Measurements from ENCODE around the gene FXYD3. TPM values are rescaled to one million over a fixed set of nuclear protein-coding genes. Genes with fewer than 3 reads are reported as not detected.

The FXYD3 gene
- total RNA-seq, 6 experiments from 2014 or later: 1.0 TPM; not detected in 5

DNA sequence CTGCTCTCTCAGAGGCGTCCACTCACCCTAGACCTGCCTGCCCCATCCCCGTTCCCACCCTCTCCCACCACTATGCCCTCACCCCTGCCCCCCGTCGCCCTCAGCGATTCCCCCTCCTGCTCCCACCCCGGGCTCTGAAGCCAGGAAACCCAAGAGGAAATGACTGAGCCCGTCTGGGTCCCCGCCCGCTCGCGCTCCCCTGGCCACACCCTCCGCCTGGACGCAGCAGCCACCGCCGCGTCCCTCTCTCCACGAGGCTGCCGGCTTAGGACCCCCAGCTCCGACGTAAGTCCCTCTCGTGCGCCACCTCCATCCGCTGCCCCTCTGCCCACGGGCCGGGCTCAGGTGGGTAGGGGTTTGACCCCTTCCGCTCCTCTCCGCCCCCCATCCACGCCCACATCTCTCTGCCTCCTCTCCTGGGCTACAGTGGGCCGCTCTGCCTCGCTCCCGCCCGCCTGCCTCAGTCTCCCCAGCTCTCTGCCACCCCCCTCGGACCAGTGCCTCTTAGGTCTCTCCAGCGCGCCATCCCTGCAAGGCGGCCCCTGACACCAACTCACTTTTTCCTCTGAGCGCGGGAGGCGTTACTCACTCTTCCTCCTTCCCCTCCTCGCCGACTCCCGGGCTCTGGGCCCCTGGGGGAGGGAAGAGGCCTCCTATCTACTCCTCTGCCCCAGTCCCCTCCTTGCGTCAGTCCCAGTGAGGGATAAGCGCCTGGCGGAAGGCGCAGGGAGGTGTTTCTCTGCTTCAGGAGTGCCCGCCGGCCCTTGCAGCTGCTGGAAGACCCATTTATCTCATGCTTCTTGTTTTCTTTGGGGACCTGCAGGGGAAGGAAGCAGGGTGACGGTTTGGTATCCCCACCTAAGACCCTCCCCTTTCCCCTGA is 39.1 kb downstream of the FXYD3 start, which contains the start of gene FXYD5:
FXYD5 (plus strand) TSS at position 211 of the 882 bp plus-strand sequence. CDS start 816 bp downstream, outside the sequence.
- intact Hi-C loops (cut with DNase I): no loop called here
- no peaks in the 10 kb centered on the region for H3K9me3 ChIP-seq
- 10% methylated on average over 46 of the region's 49 CpGs for WGBS (ENCODE audit: insufficient coverage, low coverage, low lambda C conversion rate, missing lambda C conversion rate)
- H3K36me3 ChIP-seq: no peaks in the 10 kb centered on the region
- peak; percentile 64 to 75 (median 72) for DNase-seq
- H3K27ac ChIP-seq: peak within 1 kb of the TSS; percentile 26 to 68 (median 51)
- TF ChIP-seq, protein P1, sequence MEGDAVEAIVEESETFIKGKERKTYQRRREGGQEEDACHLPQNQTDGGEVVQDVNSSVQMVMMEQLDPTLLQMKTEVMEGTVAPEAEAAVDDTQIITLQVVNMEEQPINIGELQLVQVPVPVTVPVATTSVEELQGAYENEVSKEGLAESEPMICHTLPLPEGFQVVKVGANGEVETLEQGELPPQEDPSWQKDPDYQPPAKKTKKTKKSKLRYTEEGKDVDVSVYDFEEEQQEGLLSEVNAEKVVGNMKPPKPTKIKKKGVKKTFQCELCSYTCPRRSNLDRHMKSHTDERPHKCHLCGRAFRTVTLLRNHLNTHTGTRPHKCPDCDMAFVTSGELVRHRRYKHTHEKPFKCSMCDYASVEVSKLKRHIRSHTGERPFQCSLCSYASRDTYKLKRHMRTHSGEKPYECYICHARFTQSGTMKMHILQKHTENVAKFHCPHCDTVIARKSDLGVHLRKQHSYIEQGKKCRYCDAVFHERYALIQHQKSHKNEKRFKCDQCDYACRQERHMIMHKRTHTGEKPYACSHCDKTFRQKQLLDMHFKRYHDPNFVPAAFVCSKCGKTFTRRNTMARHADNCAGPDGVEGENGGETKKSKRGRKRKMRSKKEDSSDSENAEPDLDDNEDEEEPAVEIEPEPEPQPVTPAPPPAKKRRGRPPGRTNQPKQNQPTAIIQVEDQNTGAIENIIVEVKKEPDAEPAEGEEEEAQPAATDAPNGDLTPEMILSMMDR (IDR thresholded peaks at IDR 0.05): no peak
- TF ChIP-seq POLR2A (IDR thresholded peaks at IDR 0.05): peak; percentile 19
- H3K4me3 ChIP-seq: peak within 1 kb of the TSS; percentile 42 to 52 (median 48)
- H3K27me3 ChIP-seq: peaks cover 0 to 6% of the 10 kb centered on the region in 2 donors
- ATAC-seq: peak; percentile 80 to 87 (median 82)
- H3K4me1 ChIP-seq: peaks cover 0 to 10% (median 0%) of the 10 kb centered on the region in 4 donors

DNA sequence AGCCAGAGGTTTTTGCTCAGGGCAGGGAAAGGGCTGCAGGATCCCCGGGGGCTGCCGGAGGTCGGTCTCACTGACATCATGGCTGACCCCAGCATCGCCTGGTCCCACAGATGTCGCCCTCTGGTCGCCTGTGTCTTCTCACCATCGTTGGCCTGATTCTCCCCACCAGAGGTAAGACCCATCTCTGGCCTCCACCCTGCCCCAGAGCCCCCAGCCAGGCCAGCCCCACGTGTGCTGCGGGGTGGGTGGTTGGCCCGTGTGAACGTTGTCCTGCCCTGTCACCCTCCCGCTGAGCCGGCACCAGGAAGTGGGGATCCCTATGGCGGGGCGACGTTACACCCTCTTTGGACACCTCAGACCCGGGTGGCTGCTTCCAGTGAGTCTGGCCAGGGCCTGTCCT is 39.8 kb downstream of the FXYD3 start:
- H3K27ac ChIP-seq: peak overlapping the region in 2 of 3 donors; percentile 51 to 68
- 13% methylated on average over 3 of the region's 17 CpGs for WGBS (ENCODE audit: insufficient coverage, low coverage, low lambda C conversion rate, missing lambda C conversion rate)
- ATAC-seq (peak in 3 of 4 donors; percentile 4 to 9 (median 7)), DNase-seq (no peak)
- H3K9me3 ChIP-seq: no peaks in the 10 kb centered on the region
- peaks cover 0 to 6% of the 10 kb centered on the region in 2 donors for H3K27me3 ChIP-seq
- TF ChIP-seq POLR2A (IDR thresholded peaks at IDR 0.05): no peak
- TF ChIP-seq, protein P1 (IDR thresholded peaks at IDR 0.05): no peak
- peaks cover 0 to 10% (median 0%) of the 10 kb centered on the region in 4 donors for H3K4me1 ChIP-seq
- intact Hi-C loops (cut with DNase I): no loop called here
- peak overlapping the region; percentile 42 to 52 (median 48) for H3K4me3 ChIP-seq
- H3K36me3 ChIP-seq: no peaks in the 10 kb centered on the region

DNA sequence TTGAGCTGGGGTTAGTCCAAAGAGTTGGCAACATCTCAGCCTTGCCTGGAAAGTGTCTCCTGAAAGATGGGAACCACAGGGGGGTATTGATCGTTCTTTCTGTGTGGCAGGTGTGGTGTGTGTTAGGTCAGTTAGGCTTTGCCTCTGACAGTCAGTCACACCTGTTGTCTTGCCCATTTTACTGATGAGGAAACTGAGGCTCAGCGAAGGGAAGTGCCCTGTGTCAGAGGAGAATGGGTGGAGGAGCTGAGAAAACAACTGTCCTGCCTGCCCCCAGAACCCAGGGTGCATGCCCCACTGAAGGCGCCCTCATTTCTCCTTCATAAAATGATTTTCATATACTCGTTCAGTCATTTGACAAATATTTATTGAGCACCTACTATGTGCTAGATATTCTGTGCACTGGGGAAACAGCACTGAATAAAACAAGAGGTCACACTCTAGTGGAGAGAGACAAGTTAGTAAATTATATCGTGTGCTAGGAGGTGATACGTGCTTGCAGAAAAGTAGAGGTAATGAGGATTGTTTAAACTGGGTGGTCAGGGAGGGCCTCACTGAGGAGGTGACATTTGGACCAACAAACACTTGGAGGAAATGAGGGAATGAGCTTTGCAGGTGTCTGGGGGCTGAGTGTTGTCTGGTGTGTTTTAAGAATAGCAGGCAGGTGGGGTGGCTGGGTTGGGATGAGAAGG is 40.5 kb downstream of the FXYD3 start:
- no peak overlapping the region for H3K27ac ChIP-seq
- no peak for TF ChIP-seq POLR2A (IDR thresholded peaks at IDR 0.05)
- TF ChIP-seq, protein P1 (IDR thresholded peaks at IDR 0.05): no peak
- H3K36me3 ChIP-seq: no peaks in the 10 kb centered on the region
- DNase-seq: no peak
- peaks cover 0 to 10% (median 0%) of the 10 kb centered on the region in 4 donors for H3K4me1 ChIP-seq
- peaks cover 0 to 6% of the 10 kb centered on the region in 2 donors for H3K27me3 ChIP-seq
- no peaks in the 10 kb centered on the region for H3K9me3 ChIP-seq
- ATAC-seq: no peak
- intact Hi-C loops (cut with DNase I): no loop called here
- H3K4me3 ChIP-seq: no peak overlapping the region
- 72% methylated on average over 4 of the region's 6 CpGs for WGBS (ENCODE audit: insufficient coverage, low coverage, low lambda C conversion rate, missing lambda C conversion rate)

DNA sequence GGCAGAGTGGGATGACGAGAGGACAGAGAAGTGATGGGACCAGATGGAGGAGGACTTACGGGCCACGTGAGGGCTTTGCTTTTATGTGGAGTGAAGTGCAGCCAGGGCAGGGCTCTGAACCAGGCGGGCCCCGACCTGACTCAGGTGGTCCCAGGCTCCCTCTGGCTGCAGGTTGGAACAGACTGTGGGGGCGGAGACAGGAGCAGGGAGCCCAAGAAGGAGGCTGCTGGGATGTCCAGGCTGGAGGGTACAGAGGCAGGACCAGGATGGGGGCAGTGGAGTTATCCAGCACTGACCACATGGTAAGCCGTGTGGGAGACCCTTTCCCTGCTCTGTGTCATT is 41.0 kb downstream of the FXYD3 start:
- Histone ChIP-seq H3K27me3 (peaks cover 0 to 6% of the 10 kb centered on the region in 2 donors), H3K36me3 (no peaks in the 10 kb centered on the region), H3K9me3 (no peaks in the 10 kb centered on the region), H3K4me3 (no peak overlapping the region), H3K4me1 (peaks cover 0 to 10% (median 0%) of the 10 kb centered on the region in 4 donors), H3K27ac (no peak overlapping the region)
- intact Hi-C loops (cut with DNase I): no loop called here
- DNase-seq (no peak), ATAC-seq (no peak)
- WGBS (ENCODE audit: insufficient coverage, low coverage, low lambda C conversion rate, missing lambda C conversion rate): 82% methylated on average over 5 of the region's 7 CpGs
- TF ChIP-seq, protein P1 (IDR thresholded peaks at IDR 0.05): no peak
- no peak for TF ChIP-seq POLR2A (IDR thresholded peaks at IDR 0.05)

All from right lobe of liver (tissue), 6 donors.